SU-DHL-6 (cell line): Measurements from ENCODE around the gene RAB11FIP3.

Source experiments
- H2AFZ ChIP-seq: fragments of 200-600 bp; sonication (generic); 2 replicates; pipeline ENCODE4 v1.6.1; 2014; ENCODE audit warnings: low read depth, mild to moderate bottlenecking, moderate library complexity, mixed read lengths, antibody characterized with exemption, low read length; ENCODE audit not compliant: severe bottlenecking
- H3F3A ChIP-seq: fragments of 200-600 bp; shearing (Covaris generic); 2 replicates; pipeline ENCODE4 v1.6.0; 2016; ENCODE audit warnings: antibody characterized with exemption, mild to moderate bottlenecking; ENCODE audit not compliant: insufficient read depth
- H3K27ac ChIP-seq: fragments of 200-600 bp; sonication (generic); 2 replicates; pipeline ENCODE4 v1.5.1; 2016; ENCODE audit warnings: low read depth, mild to moderate bottlenecking, low read length, moderate library complexity, mixed read lengths
- H3K27me3 ChIP-seq: fragments of 200-600 bp; sonication (generic), shearing (Covaris generic); 2 replicates; pipeline ENCODE4 v1.6.0; 2014; ENCODE audit warnings: mild to moderate bottlenecking, low read length
- H3K36me3 ChIP-seq: fragments of 200-600 bp; sonication (generic); 2 replicates; pipeline ENCODE4 v1.6.1; 2014; ENCODE audit warnings: mild to moderate bottlenecking, low read length, mixed read lengths
- H3K4me2 ChIP-seq: fragments of 300-600, 200-600 bp; shearing (Covaris generic), sonication (generic); 2 replicates; pipeline ENCODE4 v1.6.0; 2014; ENCODE audit warnings: low read length, low read depth, mild to moderate bottlenecking; ENCODE audit not compliant: poor library complexity, severe bottlenecking
- H3K4me3 ChIP-seq: fragments of 200-600 bp; sonication (generic); 2 replicates; pipeline ENCODE4 v1.5.1; 2014; ENCODE audit warnings: antibody characterized with exemption, low read length, mild to moderate bottlenecking, mixed read lengths; ENCODE audit not compliant: insufficient read depth, poor library complexity, severe bottlenecking
- H3K79me2 ChIP-seq: fragments of 200-600 bp; sonication (generic); 2 replicates; pipeline ENCODE4 v1.6.1; 2014; ENCODE audit warnings: mild to moderate bottlenecking, low read length, moderate library complexity; ENCODE audit not compliant: insufficient read depth
- H3K9ac ChIP-seq: fragments of 200-600 bp; sonication (generic); 2 replicates; pipeline ENCODE4 v1.7.0; 2014; ENCODE audit warnings: mild to moderate bottlenecking, low read length
- H3K9me2 ChIP-seq: fragments of 200-600 bp; sonication (generic); replicated peaks from 2 replicates; pipeline ENCODE4 v1.6.1; 2014; ENCODE audit warnings: low read length; ENCODE audit not compliant: insufficient read depth
- H3K9me3 ChIP-seq: fragments of 200-600 bp; sonication (generic); 2 replicates; pipeline ENCODE4 v1.6.1; 2014; ENCODE audit warnings: low read length, mixed read lengths; ENCODE audit not compliant: insufficient read depth
- H4K20me1 ChIP-seq: fragments of 200-600 bp; sonication (generic); 2 replicates; pipeline ENCODE4 v1.6.1; 2014; ENCODE audit warnings: low read depth, mild to moderate bottlenecking, antibody characterized with exemption, low read length, moderate library complexity, mixed read lengths
- EZH2phosphoT487 ChIP-seq: fragments of 200-600 bp; sonication (generic), shearing (Covaris generic); conservative IDR thresholded peaks from 2 replicates; pipeline ENCODE4 v1.6.1; 2018; ENCODE audit warnings: mild to moderate bottlenecking, antibody characterized with exemption, low read length, moderate library complexity, mixed read lengths
- TF ChIP-seq, protein P1 (sequence below): fragments of 200-600 bp; sonication (generic); IDR thresholded peaks from one replicate; pipeline ENCODE4 v1.5.1; 2017; ENCODE audit warnings: antibody characterized with exemption, mild to moderate bottlenecking, low read length, moderate library complexity; ENCODE audit not compliant: insufficient read depth, poor library complexity, severe bottlenecking

Gene RAB11FIP3

GRCh38 chr16:546909-547770, 121.7 kb downstream of the RAB11FIP3 start:
- Histone ChIP-seq H3F3A (no peaks in the 10 kb centered on the region), H3K9me3 (no peaks in the 10 kb centered on the region), H3K4me3 (no peak overlapping the region), H4K20me1 (no peaks in the 10 kb centered on the region), H2AFZ (no peak overlapping the region), H3K79me2 (peaks cover 16% of the 10 kb centered on the region; the same call in 1 of the 2 replicates), H3K4me2 (no peak overlapping the region), H3K9me2 (no peaks in the 10 kb centered on the region), H3K9ac (no peak overlapping the region), H3K27ac (no peak overlapping the region), H3K27me3 (no peaks in the 10 kb centered on the region), H3K36me3 (no peaks in the 10 kb centered on the region)
- TF ChIP-seq, protein P1, sequence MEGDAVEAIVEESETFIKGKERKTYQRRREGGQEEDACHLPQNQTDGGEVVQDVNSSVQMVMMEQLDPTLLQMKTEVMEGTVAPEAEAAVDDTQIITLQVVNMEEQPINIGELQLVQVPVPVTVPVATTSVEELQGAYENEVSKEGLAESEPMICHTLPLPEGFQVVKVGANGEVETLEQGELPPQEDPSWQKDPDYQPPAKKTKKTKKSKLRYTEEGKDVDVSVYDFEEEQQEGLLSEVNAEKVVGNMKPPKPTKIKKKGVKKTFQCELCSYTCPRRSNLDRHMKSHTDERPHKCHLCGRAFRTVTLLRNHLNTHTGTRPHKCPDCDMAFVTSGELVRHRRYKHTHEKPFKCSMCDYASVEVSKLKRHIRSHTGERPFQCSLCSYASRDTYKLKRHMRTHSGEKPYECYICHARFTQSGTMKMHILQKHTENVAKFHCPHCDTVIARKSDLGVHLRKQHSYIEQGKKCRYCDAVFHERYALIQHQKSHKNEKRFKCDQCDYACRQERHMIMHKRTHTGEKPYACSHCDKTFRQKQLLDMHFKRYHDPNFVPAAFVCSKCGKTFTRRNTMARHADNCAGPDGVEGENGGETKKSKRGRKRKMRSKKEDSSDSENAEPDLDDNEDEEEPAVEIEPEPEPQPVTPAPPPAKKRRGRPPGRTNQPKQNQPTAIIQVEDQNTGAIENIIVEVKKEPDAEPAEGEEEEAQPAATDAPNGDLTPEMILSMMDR = no peak
- TF ChIP-seq EZH2phosphoT487 = no peak

DNA sequence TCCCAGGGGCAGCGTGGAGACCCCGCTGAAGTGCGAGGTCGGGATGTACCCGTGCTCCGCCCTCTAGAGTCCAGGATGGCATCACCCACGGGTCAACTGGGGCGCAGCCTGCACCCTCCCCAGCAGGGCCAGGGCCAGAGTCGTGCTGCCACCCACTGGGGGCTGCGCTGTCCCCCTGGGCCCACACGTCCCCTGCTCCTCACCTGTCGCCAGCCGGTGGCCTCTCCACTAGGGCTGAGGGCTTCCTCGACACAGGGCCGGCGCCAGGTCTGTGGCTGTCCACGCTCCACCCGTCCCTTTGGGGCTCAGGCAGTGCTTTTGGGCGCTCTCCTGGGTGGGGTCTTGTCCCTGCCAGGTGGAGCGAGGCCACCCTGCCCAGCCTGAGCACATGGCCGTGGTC, 123.1 kb downstream of the RAB11FIP3 start:
- Histone ChIP-seq H3K4me2 (no peak overlapping the region), H3K9ac (no peak overlapping the region), H3K27ac (no peak overlapping the region), H3F3A (no peaks in the 10 kb centered on the region), H2AFZ (no peak overlapping the region), H4K20me1 (no peaks in the 10 kb centered on the region), H3K79me2 (peaks cover 6% of the 10 kb centered on the region; the same call in 1 of the 2 replicates), H3K9me3 (no peaks in the 10 kb centered on the region), H3K9me2 (no peaks in the 10 kb centered on the region), H3K27me3 (no peaks in the 10 kb centered on the region), H3K36me3 (no peaks in the 10 kb centered on the region), H3K4me3 (no peak overlapping the region)
- no peak for TF ChIP-seq EZH2phosphoT487
- TF ChIP-seq, protein P1 = no peak

DNA sequence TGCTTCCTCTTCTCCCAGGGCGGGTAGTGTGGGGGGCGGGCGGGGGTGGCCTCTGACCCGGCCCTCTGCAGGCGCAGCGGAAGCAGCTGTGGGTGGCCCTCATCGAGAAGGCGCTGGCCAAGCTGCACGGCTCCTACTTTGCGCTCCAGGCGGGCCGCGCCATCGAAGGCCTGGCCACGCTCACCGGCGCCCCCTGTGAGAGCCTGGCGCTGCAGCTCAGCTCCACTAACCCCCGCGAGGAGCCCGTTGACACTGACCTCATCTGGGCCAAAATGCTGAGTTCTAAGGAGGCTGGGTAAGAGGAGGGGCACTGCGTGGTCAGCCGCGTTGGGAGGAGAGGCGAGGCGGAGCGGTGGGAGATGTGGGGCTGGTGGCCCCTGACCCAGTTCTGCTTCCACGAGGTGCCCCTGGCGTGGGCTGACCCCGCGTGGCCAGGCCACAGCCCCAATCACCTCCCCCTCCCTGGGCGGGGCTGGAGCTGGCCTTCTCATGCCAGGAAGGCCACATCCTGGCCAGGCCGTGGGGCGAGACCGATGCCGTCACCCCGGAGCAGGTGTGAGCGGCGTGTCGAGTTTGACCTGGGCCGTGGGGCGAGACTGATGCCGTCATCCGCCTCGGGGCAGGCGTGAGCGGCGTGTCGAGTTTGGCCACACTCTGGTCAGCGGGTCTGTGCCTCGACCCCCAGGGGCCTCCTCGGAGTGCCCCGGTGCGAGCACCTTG, 124.3 kb downstream of the RAB11FIP3 start:
- Histone ChIP-seq H3K27me3 (no peaks in the 10 kb centered on the region), H2AFZ (no peak overlapping the region), H4K20me1 (no peaks in the 10 kb centered on the region), H3K36me3 (no peaks in the 10 kb centered on the region), H3K9me2 (no peaks in the 10 kb centered on the region), H3K4me3 (no peak overlapping the region), H3K9me3 (no peaks in the 10 kb centered on the region), H3F3A (no peaks in the 10 kb centered on the region), H3K4me2 (no peak overlapping the region), H3K27ac (no peak overlapping the region), H3K9ac (no peak overlapping the region), H3K79me2 (no peaks in the 10 kb centered on the region; the same call in 1 of the 2 replicates)
- TF ChIP-seq EZH2phosphoT487 = no peak
- TF ChIP-seq, protein P1 = no peak
